GM12891 (cell line): ENCODE data around the gene ARRDC2.

Source experiments
- PAX5 ChIP-seq: IDR thresholded peaks from 2 replicates; pipeline ENCODE4 v1.6.1; 2011; ENCODE audit warnings: low read length, moderate library complexity, mild to moderate bottlenecking; ENCODE audit not compliant: insufficient read depth, severe bottlenecking
- POLR2A ChIP-seq: IDR thresholded peaks from 2 replicates; pipeline ENCODE4 v1.6.1; 2011; ENCODE audit warnings: low read depth, low read length, control low read depth
- POLR2AphosphoS5 ChIP-seq: IDR thresholded peaks from 2 replicates; pipeline ENCODE4 v1.6.1; 2011; ENCODE audit warnings: low read depth, low read length, control low read depth
- POU2F2 ChIP-seq: IDR thresholded peaks from 2 replicates; pipeline ENCODE4 v1.6.1; 2011; ENCODE audit warnings: low read depth, mild to moderate bottlenecking, control low read depth, low read length, moderate library complexity
- SPI1 ChIP-seq: IDR thresholded peaks from 2 replicates; pipeline ENCODE4 v1.6.1; 2011; ENCODE audit warnings: low read depth, low read length, control low read depth
- TAF1 ChIP-seq: IDR thresholded peaks from 2 replicates; pipeline ENCODE4 v1.6.1; 2011; ENCODE audit warnings: low read depth, low read length, control low read depth

DNA sequence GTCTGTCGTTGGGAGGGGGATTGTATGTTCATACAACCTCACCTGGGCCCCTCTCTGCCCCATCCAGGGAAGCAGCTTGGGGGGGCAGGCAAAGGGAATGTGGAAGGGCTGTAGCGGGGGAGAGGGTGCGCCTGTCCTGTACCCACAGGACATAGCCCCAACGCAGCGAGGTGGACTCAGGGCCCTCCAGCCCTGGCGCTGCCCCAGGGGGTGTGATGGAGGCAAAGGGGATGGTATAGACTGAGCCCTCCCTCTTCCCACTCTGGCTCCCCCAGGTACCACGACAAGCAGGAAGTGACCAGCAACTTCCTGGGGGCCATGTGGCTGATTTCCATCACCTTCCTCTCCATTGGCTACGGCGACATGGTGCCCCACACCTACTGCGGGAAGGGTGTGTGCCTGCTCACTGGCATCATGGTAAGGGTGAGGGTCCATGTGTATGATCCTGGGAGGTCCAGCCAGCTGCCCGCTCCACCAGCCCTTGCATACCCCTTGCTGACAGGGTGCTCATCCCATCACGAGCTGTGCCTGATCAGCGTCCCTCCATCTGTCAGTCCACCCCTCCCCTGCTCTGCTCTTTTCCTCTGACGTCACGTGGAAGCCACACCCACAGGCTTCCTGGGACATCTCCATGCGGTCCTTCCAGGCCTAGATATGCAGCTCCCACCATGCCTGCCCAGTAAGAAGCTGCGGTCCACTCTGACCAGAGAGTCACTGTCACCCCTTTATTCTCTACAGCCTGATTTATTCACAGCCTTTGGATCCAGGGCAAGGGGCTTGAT is 22.7 kb upstream of the ARRDC2 start:
- TF ChIP-seq PAX5: no peak
- TF ChIP-seq TAF1: no peak
- no peak for TF ChIP-seq POLR2A
- no peak for TF ChIP-seq POLR2AphosphoS5
- no peak for TF ChIP-seq SPI1
- no peak for TF ChIP-seq POU2F2
